Measurements from ENCODE around the gene EVI2B.

Gene EVI2B

GRCh38 chr17:31309556-31309955, 4.3 kb downstream of the EVI2B start:
- no peak for TF ChIP-seq CTCF (IDR thresholded peaks at IDR 0.05; ENCODE audit: low read depth, low read length)
- no peak overlapping the region for H3K4me3 ChIP-seq (ENCODE audit: low read depth, low read length)

GRCh38 chr17:31308372-31309334, 5.2 kb downstream of the EVI2B start:
- TF ChIP-seq CTCF (IDR thresholded peaks at IDR 0.05; ENCODE audit: low read depth, low read length), result no peak
- no peak overlapping the region for H3K4me3 ChIP-seq (ENCODE audit: low read depth, low read length)

GRCh38 chr17:31307640-31308039, 6.2 kb downstream of the EVI2B start:
- TF ChIP-seq CTCF (IDR thresholded peaks at IDR 0.05; ENCODE audit: low read depth, low read length), result no peak
- H3K4me3 ChIP-seq (ENCODE audit: low read depth, low read length), result no peak overlapping the region

DNA sequence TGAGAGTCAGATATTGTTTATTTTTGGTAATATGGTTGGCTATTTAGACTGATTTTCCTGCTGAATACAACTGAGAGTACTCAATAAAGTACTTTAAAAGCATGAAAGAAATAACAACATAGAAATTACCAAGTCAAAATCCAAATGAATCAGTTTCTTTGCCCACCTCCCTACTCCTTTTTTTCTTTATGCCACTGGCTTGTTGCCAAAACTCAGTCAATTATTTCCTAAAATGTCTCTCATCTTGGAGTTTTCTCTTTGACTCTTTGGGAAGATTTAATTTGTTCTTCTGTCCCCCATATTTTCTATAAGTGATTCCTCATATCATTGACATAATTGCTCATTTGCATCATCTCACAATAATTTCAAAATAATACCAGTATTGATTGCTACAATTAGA, 14.2 kb downstream of the EVI2B start:
- no peak for TF ChIP-seq CTCF (IDR thresholded peaks at IDR 0.05; ENCODE audit: low read depth, low read length)
- H3K4me3 ChIP-seq (ENCODE audit: low read depth, low read length), result no peak overlapping the region

DNA sequence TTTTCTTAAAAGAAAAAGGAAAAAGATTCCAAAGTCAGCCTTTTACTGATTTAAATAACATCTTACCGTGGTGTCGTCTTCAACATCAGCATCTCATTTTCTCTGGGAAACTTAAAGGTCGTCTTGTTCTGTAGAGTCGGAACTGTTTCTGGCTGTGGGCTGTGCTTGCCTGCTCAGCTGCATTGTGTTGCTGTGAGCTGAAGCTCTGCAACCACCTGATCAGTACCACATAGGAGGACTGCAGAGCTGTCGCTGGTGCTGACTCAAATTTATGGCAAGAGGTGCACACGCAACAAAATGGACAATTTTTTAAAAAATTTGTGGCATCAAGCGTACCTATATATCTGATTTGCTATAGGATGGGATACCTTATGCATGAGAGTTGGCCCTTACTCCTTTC, 16.8 kb downstream of the EVI2B start, which contains the start of gene OMG:
TSS of gene OMG (minus strand) at position 150 of the 400 bp plus-strand sequence. CDS start 908 bp downstream, outside the sequence.
- no peak within 1 kb of the TSS for H3K4me3 ChIP-seq (ENCODE audit: low read depth, low read length)
- TF ChIP-seq CTCF (IDR thresholded peaks at IDR 0.05; ENCODE audit: low read depth, low read length), result no peak

- no peak for TF ChIP-seq CTCF (IDR thresholded peaks at IDR 0.05; ENCODE audit: low read depth, low read length)
Observed at GRCh38 chr17:31296142-31296541, 17.7 kb downstream of the EVI2B start.

DNA sequence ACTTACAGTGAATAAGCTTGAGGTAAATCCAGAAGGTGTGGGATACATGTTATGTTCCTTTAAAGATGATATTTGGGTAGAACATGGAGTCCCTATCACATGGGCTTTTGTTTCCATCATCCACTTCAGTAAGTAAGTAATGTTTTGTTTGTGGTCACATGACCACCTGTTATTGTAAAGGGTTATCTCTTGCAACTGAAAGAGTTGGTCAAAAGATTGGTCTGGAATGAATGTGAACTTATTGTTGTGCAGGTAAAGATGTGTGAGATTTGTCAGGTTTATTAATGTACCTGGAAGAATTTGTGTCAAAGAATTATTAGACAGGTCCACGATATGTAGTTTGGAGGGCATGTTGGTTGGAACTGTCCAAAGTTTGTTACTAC, 18.4 kb downstream of the EVI2B start:
- H3K4me3 ChIP-seq (ENCODE audit: low read depth, low read length), result no peak overlapping the region
- TF ChIP-seq CTCF (IDR thresholded peaks at IDR 0.05; ENCODE audit: low read depth, low read length), result no peak

More at GRCh38 chr17:31296142-31296541, 17.7 kb downstream of the EVI2B start:
- no peak overlapping the region for H3K4me3 ChIP-seq (ENCODE audit: low read depth, low read length)
